Measurements from ENCODE around the gene PIH1D1.
"Not testable (repeated sequence)": the region's sequence is repeated elsewhere in the genome, so short reads cannot be mapped to it uniquely, and the experiment has no call there.

Gene PIH1D1

GRCh38 chr19:49479975-49480628 lies 28.5 kb upstream of the PIH1D1 start:
- DNase-seq, result no peak

GRCh38 chr19:49475995-49476880 lies 24.6 kb upstream of the PIH1D1 start:
- no peak for DNase-seq

GRCh38 chr19:49475191-49475917 lies 23.7 kb upstream of the PIH1D1 start:
- DNase-seq, result no peak

- DNase-seq, result no peak
These were observed 22.9 kb upstream of the PIH1D1 start for GRCh38 chr19:49474542-49474924.

- peak; percentile 39 for DNase-seq
These were observed 22.4 kb upstream of the PIH1D1 start, which contains the start of gene FLT3LG for GRCh38 chr19:49473868-49474541. TSS of gene FLT3LG (plus strand) at chr19:49474215. CDS start at chr19:49474640, 425 bp downstream.

GRCh38 chr19:49473501-49473867 lies 21.9 kb upstream of the PIH1D1 start:
- DNase-seq, result not testable (repeated sequence)

- no peak for DNase-seq
These were observed 21.3 kb upstream of the PIH1D1 start for GRCh38 chr19:49472936-49473335.

GRCh38 chr19:49470615-49470978 lies 19.0 kb upstream of the PIH1D1 start:
- no peak for DNase-seq

- DNase-seq, result no peak
These were observed 18.4 kb upstream of the PIH1D1 start for GRCh38 chr19:49469828-49470614.

- DNase-seq, result peak; percentile 93
These were observed 17.3 kb upstream of the PIH1D1 start for GRCh38 chr19:49468746-49469447.

GRCh38 chr19:49468199-49468598 lies 16.6 kb upstream of the PIH1D1 start:
- no peak for DNase-seq

GRCh38 chr19:49465371-49465770 lies 13.8 kb upstream of the PIH1D1 start:
- DNase-seq, result no peak

GRCh38 chr19:49463960-49464740 lies 12.5 kb upstream of the PIH1D1 start:
- no peak for DNase-seq

- DNase-seq, result no peak
These were observed 10.9 kb upstream of the PIH1D1 start for GRCh38 chr19:49462492-49462891.

GRCh38 chr19:49461656-49462055 lies 10.0 kb upstream of the PIH1D1 start:
- DNase-seq, result no peak

- DNase-seq, result not testable (repeated sequence)
These were observed 9.5 kb upstream of the PIH1D1 start for GRCh38 chr19:49461130-49461529.

GRCh38 chr19:49459388-49459787 lies 7.8 kb upstream of the PIH1D1 start:
- no peak for DNase-seq

GRCh38 chr19:49458567-49458903 lies 6.9 kb upstream of the PIH1D1 start:
- no peak for DNase-seq

GRCh38 chr19:49456326-49456725 lies 4.7 kb upstream of the PIH1D1 start:
- DNase-seq, result no peak

- no peak for DNase-seq
These were observed 4.2 kb upstream of the PIH1D1 start for GRCh38 chr19:49455773-49456172.

- no peak for DNase-seq
These were observed 2.2 kb upstream of the PIH1D1 start for GRCh38 chr19:49453757-49454240.
